Stimulated activated CD4-positive, alpha-beta T cell treated with anti-CD3 and anti-CD28 coated beads, Interleukin-2, amount 100 ng/mL, for 24 hours (primary cell): ENCODE measurements around the gene PHPT1.

Experiments used
- DNase-seq, 2 donors: peaks; one replicate each; pipeline ENCODE4 v3.0.0-alpha.2; 2020

The PHPT1 gene

GRCh38 chr9:136890661-136891060 lies 41.5 kb downstream of the PHPT1 start:
- DNase-seq, result no peak

- DNase-seq, result no peak
These were observed 46.8 kb downstream of the PHPT1 start for GRCh38 chr9:136896027-136896426.

GRCh38 chr9:136898483-136899100 lies 49.4 kb downstream of the PHPT1 start:
- no peak for DNase-seq

GRCh38 chr9:136899196-136899595 lies 50.0 kb downstream of the PHPT1 start:
- no peak for DNase-seq

- no peak for DNase-seq
These were observed 51.3 kb downstream of the PHPT1 start for GRCh38 chr9:136900556-136900955.
